Hematopoietic multipotent progenitor cell treated with erythropoietin and hydrocortisone succinate and interleukin-3 and kit ligand, for 4 days (in vitro differentiated cells): ENCODE measurements around the gene ADD1.
"Not testable (repeated sequence)": the region's sequence is repeated elsewhere in the genome, so short reads cannot be mapped to it uniquely, and the experiment has no call there.

ENCODE experiments used
- DNase-seq: peaks from one replicate; pipeline ENCODE4 v3.0.0-alpha.2; 2015

The ADD1 gene

GRCh38 chr4:2937986-2938385 lies 94.3 kb downstream of the ADD1 start:
- DNase-seq, result no peak

- not testable (repeated sequence) for DNase-seq
Observed at GRCh38 chr4:2938411-2938810, 94.8 kb downstream of the ADD1 start.

GRCh38 chr4:2938906-2939305 lies 95.3 kb downstream of the ADD1 start:
- DNase-seq, result no peak

GRCh38 chr4:2939383-2940243 lies 96.0 kb downstream of the ADD1 start:
- no peak for DNase-seq

- DNase-seq, result no peak
Observed at GRCh38 chr4:2940267-2941137, 96.9 kb downstream of the ADD1 start.

GRCh38 chr4:2941138-2942036 lies 97.7 kb downstream of the ADD1 start:
- no peak for DNase-seq

- no peak for DNase-seq
Observed at GRCh38 chr4:2942037-2942531, 98.4 kb downstream of the ADD1 start.

- DNase-seq, result no peak
Observed at GRCh38 chr4:2942532-2943363, 99.1 kb downstream of the ADD1 start.

GRCh38 chr4:2943364-2944090 lies 99.9 kb downstream of the ADD1 start:
- DNase-seq, result no peak

GRCh38 chr4:2944091-2944482 lies 100.4 kb downstream of the ADD1 start:
- DNase-seq, result no peak

GRCh38 chr4:2944586-2945526 lies 101.2 kb downstream of the ADD1 start:
- DNase-seq, result no peak

GRCh38 chr4:2945619-2946604 lies 102.3 kb downstream of the ADD1 start:
- DNase-seq, result not testable (repeated sequence)

GRCh38 chr4:2946812-2947600 lies 103.4 kb downstream of the ADD1 start:
- DNase-seq, result no peak

- DNase-seq, result no peak
Observed at GRCh38 chr4:2947926-2948325, 104.3 kb downstream of the ADD1 start.

GRCh38 chr4:2948895-2949781 lies 105.5 kb downstream of the ADD1 start:
- peak; percentile 64 for DNase-seq

GRCh38 chr4:2949782-2950125 lies 106.1 kb downstream of the ADD1 start:
- no peak for DNase-seq
